Loucy (cell line): ENCODE measurements around the gene ANKRD33.

Experiments used
- H2AFZ ChIP-seq: fragments of 200-600 bp; sonication (generic); 2 replicates; pipeline ENCODE4 v1.6.0; 2016; ENCODE audit warnings: antibody characterized with exemption, mild to moderate bottlenecking, low read length, moderate library complexity
- H3F3A ChIP-seq: fragments of 200-600 bp; 2 replicates; pipeline ENCODE4 v1.6.0; 2016; ENCODE audit warnings: antibody characterized with exemption, low read depth, mild to moderate bottlenecking
- H3K27me3 ChIP-seq: fragments of 200-600 bp; sonication (generic); 2 replicates; pipeline ENCODE4 v1.6.1; 2014; ENCODE audit warnings: low read length, mild to moderate bottlenecking; ENCODE audit not compliant: insufficient read depth, poor library complexity, severe bottlenecking
- H3K36me3 ChIP-seq: fragments of 200-600 bp; sonication (generic); 2 replicates; pipeline ENCODE4 v1.6.1; 2016; ENCODE audit warnings: low read length; ENCODE audit not compliant: insufficient read depth
- H3K4me1 ChIP-seq: fragments of 200-600 bp; sonication (generic); 2 replicates; pipeline ENCODE4 v1.5.1; 2014; ENCODE audit warnings: low read length, mild to moderate bottlenecking; ENCODE audit not compliant: insufficient read depth, poor library complexity, severe bottlenecking
- H3K4me2 ChIP-seq: fragments of 200-600 bp; sonication (generic); 2 replicates; pipeline ENCODE4 v1.6.0; 2014; ENCODE audit warnings: antibody characterized with exemption, low read length, low read depth, mild to moderate bottlenecking; ENCODE audit not compliant: poor library complexity, severe bottlenecking
- H3K4me3 ChIP-seq: fragments of 200-600 bp; sonication (generic); 2 replicates; pipeline ENCODE4 v1.5.1; 2014; ENCODE audit warnings: low read length, mild to moderate bottlenecking, mixed read lengths; ENCODE audit not compliant: poor library complexity, severe bottlenecking
- H3K79me2 ChIP-seq: fragments of 200-600 bp; sonication (generic); 2 replicates; pipeline ENCODE4 v1.6.1; 2014; ENCODE audit warnings: low read length; ENCODE audit not compliant: insufficient read depth
- H3K9ac ChIP-seq: fragments of 200-600 bp; sonication (generic); 2 replicates; pipeline ENCODE4 v1.6.0; 2014; ENCODE audit warnings: mild to moderate bottlenecking, low read depth, low read length, moderate library complexity; ENCODE audit not compliant: poor library complexity, severe bottlenecking
- H3K9me2 ChIP-seq: fragments of 200-600 bp; sonication (generic); replicated peaks from 2 replicates; pipeline ENCODE4 v1.6.1; 2016; ENCODE audit warnings: low read depth, low read length, mixed read lengths
- H3K9me3 ChIP-seq: fragments of 200-600 bp; sonication (generic); 2 replicates; pipeline ENCODE4 v1.6.1; 2014; ENCODE audit warnings: mild to moderate bottlenecking, antibody characterized with exemption, low read length, low read depth; ENCODE audit not compliant: insufficient read depth
- H4K20me1 ChIP-seq: fragments of 200-600 bp; sonication (generic); 2 replicates; pipeline ENCODE4 v1.6.0; 2014; ENCODE audit warnings: antibody characterized with exemption, low read length, mild to moderate bottlenecking; ENCODE audit not compliant: insufficient read depth, poor library complexity, severe bottlenecking
- CTCF ChIP-seq: fragments of 200-600 bp; sonication (generic); conservative IDR thresholded peaks from 2 replicates; pipeline ENCODE4 v1.5.1; 2014; ENCODE audit warnings: mild to moderate bottlenecking, antibody characterized with exemption, low read length
- EZH2phosphoT487 ChIP-seq: fragments of 200-600 bp; IDR thresholded peaks from 2 replicates; pipeline ENCODE4 v1.6.1; 2018; ENCODE audit warnings: antibody characterized with exemption, mild to moderate bottlenecking, moderate library complexity, borderline replicate concordance

ANKRD33 gene

DNA sequence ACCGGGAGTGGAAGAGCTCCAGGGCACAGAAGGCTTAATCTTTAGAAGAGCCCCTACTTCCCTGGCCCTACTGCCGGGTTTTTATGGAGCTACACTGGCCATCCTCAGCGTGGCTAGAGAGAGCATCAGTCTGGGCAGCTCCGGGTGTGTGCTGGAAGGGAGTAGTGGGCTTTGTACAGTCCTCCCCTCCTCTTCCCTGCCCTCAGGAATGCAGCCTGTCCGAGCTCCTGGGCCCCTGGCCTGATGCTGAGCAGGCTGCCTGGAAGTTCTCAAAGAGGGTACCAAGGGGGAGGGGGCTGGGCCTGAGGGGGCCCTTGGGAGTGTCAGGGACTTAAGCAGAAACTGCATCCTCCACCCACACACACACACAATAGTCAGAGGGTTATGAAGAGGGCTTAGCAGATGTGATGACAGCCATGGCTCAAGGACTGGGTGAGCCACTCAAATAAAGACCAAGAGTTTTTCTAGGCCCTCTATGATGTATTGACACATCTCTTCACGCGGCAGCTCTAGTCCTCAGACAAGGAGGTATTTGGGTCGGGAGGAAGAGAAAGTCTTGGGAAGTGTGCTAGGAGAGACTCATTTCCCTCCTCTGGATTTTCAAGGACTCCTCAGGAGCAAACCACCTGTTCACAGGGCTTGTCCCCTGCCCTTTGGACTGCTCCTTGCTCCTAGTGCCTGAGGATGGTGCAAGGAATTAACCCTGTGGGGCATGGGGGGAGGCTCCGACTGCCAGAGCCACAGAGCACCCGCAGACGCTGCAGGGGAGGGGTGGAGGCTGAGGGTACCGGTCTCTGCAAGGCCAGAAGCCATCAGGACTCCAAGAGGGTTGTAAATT is 22.9 kb upstream of the ANKRD33 start:
- no peaks in the 10 kb centered on the region for H3F3A ChIP-seq
- H3K4me2 ChIP-seq, result no peak overlapping the region

GRCh38 chr12:51865757-51866270 is 22.1 kb upstream of the ANKRD33 start:
- no peaks in the 10 kb centered on the region for H3K36me3 ChIP-seq
- TF ChIP-seq CTCF, result no peak
- TF ChIP-seq EZH2phosphoT487, result no peak
- no peaks in the 10 kb centered on the region for H3F3A ChIP-seq
- no peaks in the 10 kb centered on the region for H3K27me3 ChIP-seq
- H3K79me2 ChIP-seq, result no peaks in the 10 kb centered on the region
- peaks cover 3% of the 10 kb centered on the region for H3K4me1 ChIP-seq
- no peaks in the 10 kb centered on the region for H3K9me2 ChIP-seq
- H3K4me2 ChIP-seq, result no peak overlapping the region
- no peak overlapping the region for H3K4me3 ChIP-seq
- no peaks in the 10 kb centered on the region for H4K20me1 ChIP-seq
- no peak overlapping the region for H2AFZ ChIP-seq
- no peaks in the 10 kb centered on the region for H3K9me3 ChIP-seq
- no peak overlapping the region for H3K9ac ChIP-seq

More for the DNA sequence above, 22.9 kb upstream of the ANKRD33 start:
- H2AFZ ChIP-seq, result no peak overlapping the region
- no peaks in the 10 kb centered on the region for H4K20me1 ChIP-seq
- H3K9ac ChIP-seq, result no peak overlapping the region
- H3K36me3 ChIP-seq, result no peaks in the 10 kb centered on the region
- no peak for TF ChIP-seq EZH2phosphoT487
- TF ChIP-seq CTCF, result no peak
- no peaks in the 10 kb centered on the region for H3K9me3 ChIP-seq
- H3K4me3 ChIP-seq, result no peak overlapping the region
- H3K4me1 ChIP-seq, result no peaks in the 10 kb centered on the region
- no peaks in the 10 kb centered on the region for H3K79me2 ChIP-seq
- H3K9me2 ChIP-seq, result no peaks in the 10 kb centered on the region
- no peaks in the 10 kb centered on the region for H3K27me3 ChIP-seq

DNA sequence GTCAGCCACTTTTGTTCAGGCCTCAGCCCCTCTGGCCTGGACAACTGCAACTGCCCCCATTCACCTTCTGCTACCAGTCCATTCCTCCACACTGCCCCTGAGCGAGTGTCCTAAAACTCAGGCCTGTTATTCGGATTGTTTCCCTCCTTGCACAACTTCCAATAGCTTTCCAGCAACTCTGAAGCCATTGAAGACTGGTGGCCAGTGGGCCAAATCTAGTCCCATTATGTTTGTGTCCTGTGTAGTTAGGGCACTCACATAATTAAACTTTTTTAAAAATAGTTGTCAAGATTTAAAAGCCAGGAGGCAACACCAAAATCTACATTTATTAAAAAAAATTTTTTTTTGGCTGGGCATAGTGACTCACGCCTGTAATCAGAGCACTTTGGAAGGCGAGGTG is 21.6 kb upstream of the ANKRD33 start:
- no peak for TF ChIP-seq EZH2phosphoT487
- TF ChIP-seq CTCF, result no peak
- no peaks in the 10 kb centered on the region for H3K27me3 ChIP-seq

More for the DNA sequence above, 21.6 kb upstream of the ANKRD33 start:
- H4K20me1 ChIP-seq, result no peaks in the 10 kb centered on the region
- no peaks in the 10 kb centered on the region for H3K79me2 ChIP-seq
- H3K4me3 ChIP-seq, result no peak overlapping the region
- no peak overlapping the region for H3K4me2 ChIP-seq
- H3F3A ChIP-seq, result no peaks in the 10 kb centered on the region
- peaks cover 6% of the 10 kb centered on the region for H3K4me1 ChIP-seq
- no peaks in the 10 kb centered on the region for H3K9me3 ChIP-seq
- no peaks in the 10 kb centered on the region for H3K36me3 ChIP-seq
- H2AFZ ChIP-seq, result no peak overlapping the region
- no peak overlapping the region for H3K9ac ChIP-seq
- H3K9me2 ChIP-seq, result no peaks in the 10 kb centered on the region
